SU-DHL-6 (cell line): ENCODE data around the gene ANKRD39.

Source experiments
- CTCF ChIP-seq: fragments of 200-600 bp; sonication (generic); IDR thresholded peaks from one replicate; pipeline ENCODE4 v1.5.1; 2017; ENCODE audit warnings: antibody characterized with exemption, mild to moderate bottlenecking, low read length, moderate library complexity; ENCODE audit not compliant: insufficient read depth, poor library complexity, severe bottlenecking
- EZH2phosphoT487 ChIP-seq: fragments of 200-600 bp; sonication (generic), shearing (Covaris generic); conservative IDR thresholded peaks from 2 replicates; pipeline ENCODE4 v1.6.1; 2018; ENCODE audit warnings: mild to moderate bottlenecking, antibody characterized with exemption, low read length, moderate library complexity, mixed read lengths

- TF ChIP-seq CTCF = no peak
- TF ChIP-seq EZH2phosphoT487 = no peak
Measured at GRCh38 chr2:96885432-96886347, 27.9 kb upstream of the ANKRD39 start.
